Sigmoid colon (tissue), 4 donors: ENCODE data around the gene REX1BD.

Source experiments
- CTCF ChIP-seq, 4 experiments: fragments of 450-650 bp in 3 of 4; fragments of 200-600 bp in 1 of 4; IDR thresholded peaks; one replicate each; pipeline ENCODE4 v1.5.1; 2016 to 2019; ENCODE audit warnings: antibody characterized with exemption in 4 of 4, mild to moderate bottlenecking in 3 of 4, moderate library complexity in 2 of 4
- POLR2A ChIP-seq, 2 donors: fragments of 450-650 bp; IDR thresholded peaks; one replicate each; pipeline ENCODE4 v1.6.1; 2016; ENCODE audit warnings: antibody characterized with exemption in 2 of 2, mild to moderate bottlenecking in 2 of 2, moderate library complexity in 2 of 2
- POLR2AphosphoS5 ChIP-seq, 4 donors: sonication (generic); formaldehyde crosslinking; IDR thresholded peaks; one replicate each; pipeline ENCODE4 v1.6.1; 2017; ENCODE audit warnings: antibody characterized with exemption in 4 of 4

- TF ChIP-seq CTCF (IDR thresholded peaks at IDR 0.05) (no peak), POLR2AphosphoS5 (IDR thresholded peaks at IDR 0.05) (no peak), POLR2A (IDR thresholded peaks at IDR 0.05) (no peak)
These were observed 8.3 kb upstream of the REX1BD start for GRCh38 chr19:18580311-18580710.
